GM21360 (cell line): ENCODE data around the gene MAEA.
"Not testable (repeated sequence)": the region's sequence is repeated elsewhere in the genome, so short reads cannot be mapped to it uniquely, and the experiment has no call there.

ENCODE experiments used
- ATAC-seq: cut with Tn5 transposase; IDR thresholded peaks from one replicate; pipeline ENCODE4 v1.9.1; 2021; ENCODE audit warnings: mild to moderate bottlenecking, moderate library complexity; ENCODE audit not compliant: unreplicated experiment

The MAEA gene

GRCh38 chr4:1318488-1319213, 29.0 kb downstream of the MAEA start:
- no peak for ATAC-seq

GRCh38 chr4:1321486-1321885, 31.8 kb downstream of the MAEA start:
- ATAC-seq: no peak

GRCh38 chr4:1321946-1322650, 32.4 kb downstream of the MAEA start:
- no peak for ATAC-seq

- no peak for ATAC-seq
These were observed 33.6 kb downstream of the MAEA start for GRCh38 chr4:1323280-1323634.

GRCh38 chr4:1323635-1324442, 34.1 kb downstream of the MAEA start:
- ATAC-seq: no peak

- not testable (repeated sequence) for ATAC-seq
These were observed 34.9 kb downstream of the MAEA start for GRCh38 chr4:1324443-1325175.

GRCh38 chr4:1325176-1325480, 35.4 kb downstream of the MAEA start:
- ATAC-seq: no peak

GRCh38 chr4:1325681-1326635, 36.3 kb downstream of the MAEA start:
- no peak for ATAC-seq

GRCh38 chr4:1326751-1327525, 37.2 kb downstream of the MAEA start:
- ATAC-seq: no peak

GRCh38 chr4:1327526-1328266, 38.0 kb downstream of the MAEA start:
- ATAC-seq: no peak

- ATAC-seq: no peak
These were observed 38.8 kb downstream of the MAEA start for GRCh38 chr4:1328267-1329155.

- ATAC-seq: no peak
These were observed 40.0 kb downstream of the MAEA start for GRCh38 chr4:1329408-1330371.

- ATAC-seq: no peak
These were observed 41.3 kb downstream of the MAEA start for GRCh38 chr4:1330761-1331590.

- no peak for ATAC-seq
These were observed 42.1 kb downstream of the MAEA start for GRCh38 chr4:1331591-1332353.

GRCh38 chr4:1332686-1333085, 43.0 kb downstream of the MAEA start:
- no peak for ATAC-seq
